ENCODE measurements around the gene CDH8.
"Not testable (repeated sequence)": the region's sequence is repeated elsewhere in the genome, so short reads cannot be mapped to it uniquely, and the experiment has no call there.

Gene CDH8

DNA sequence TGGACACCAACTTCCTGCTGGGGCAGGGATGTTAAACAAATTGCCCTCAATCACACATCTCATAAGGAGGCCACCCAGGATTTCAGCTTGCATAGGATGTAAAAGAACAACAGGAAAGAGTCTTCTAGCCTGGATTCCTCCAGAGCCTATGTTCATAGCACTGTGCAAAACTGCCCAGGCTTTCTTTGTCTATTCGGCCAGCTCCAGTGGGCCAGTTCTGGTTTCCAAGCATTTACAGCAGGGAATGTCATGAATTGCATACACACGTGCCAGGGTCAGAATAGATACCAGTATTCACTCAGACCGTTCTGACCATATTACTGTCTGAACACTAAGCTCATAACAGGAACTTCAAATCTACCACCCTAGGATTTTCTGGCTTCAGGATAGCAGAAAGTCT lies 273.2 kb downstream of the CDH8 start:
- no peak for DNase-seq

DNA sequence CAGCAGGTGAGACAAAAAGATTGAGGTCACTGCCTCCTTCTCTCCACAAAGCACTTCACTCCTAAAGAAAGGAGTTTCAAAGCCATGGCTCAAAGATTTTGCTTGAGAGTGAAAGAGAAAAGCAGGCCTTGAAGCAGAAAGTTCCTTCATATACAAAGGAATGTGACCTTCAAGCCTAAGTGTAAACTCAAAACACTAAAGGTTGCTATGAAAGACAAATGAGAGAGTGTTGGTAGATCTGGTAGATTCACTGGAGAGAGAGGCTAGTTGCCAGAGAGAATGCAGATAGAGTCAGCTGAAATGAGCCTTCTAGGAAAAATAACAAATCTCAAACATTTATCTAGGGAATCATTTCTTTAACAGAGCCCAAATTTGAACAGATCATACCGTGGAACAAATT lies 305.2 kb downstream of the CDH8 start:
- no peak for DNase-seq

DNA sequence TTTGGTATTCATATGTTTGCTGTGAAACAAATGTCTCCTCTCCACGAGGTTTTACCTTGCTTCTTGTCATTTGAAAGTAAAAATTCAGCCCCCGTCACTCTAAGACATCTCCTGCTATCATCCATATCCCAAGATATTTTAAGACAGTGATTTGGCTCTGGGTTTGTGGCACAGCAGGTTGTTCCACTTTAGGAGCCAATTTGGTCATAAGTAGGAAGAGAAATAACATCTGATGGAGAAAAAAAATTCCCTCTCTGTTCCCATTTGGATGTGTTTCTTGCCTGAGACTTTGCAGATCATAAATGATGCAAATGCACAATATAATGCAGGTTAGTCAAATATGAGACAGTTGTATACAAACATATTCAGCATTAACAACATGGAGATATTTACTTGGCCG lies 309.5 kb downstream of the CDH8 start:
- no peak for DNase-seq

DNA sequence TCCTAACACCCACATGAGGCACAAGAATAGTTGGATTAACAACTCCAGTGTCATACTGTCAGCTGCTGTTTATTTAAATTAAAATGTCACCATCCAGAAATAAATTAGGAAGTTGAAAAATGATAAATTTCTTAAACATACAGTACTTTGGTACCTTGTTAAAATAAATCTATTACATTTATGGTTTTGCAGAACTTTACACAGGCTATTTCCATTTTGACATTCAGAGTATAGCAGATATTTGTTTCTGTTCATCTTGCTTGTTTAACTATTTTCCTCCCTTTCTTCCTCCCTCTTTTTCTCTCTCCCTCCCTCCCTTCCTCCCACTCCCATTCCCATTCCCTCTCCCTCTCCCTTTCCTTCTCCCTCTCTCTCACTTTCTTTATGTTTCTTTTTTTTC lies 310.1 kb downstream of the CDH8 start:
- DNase-seq: no peak

DNA sequence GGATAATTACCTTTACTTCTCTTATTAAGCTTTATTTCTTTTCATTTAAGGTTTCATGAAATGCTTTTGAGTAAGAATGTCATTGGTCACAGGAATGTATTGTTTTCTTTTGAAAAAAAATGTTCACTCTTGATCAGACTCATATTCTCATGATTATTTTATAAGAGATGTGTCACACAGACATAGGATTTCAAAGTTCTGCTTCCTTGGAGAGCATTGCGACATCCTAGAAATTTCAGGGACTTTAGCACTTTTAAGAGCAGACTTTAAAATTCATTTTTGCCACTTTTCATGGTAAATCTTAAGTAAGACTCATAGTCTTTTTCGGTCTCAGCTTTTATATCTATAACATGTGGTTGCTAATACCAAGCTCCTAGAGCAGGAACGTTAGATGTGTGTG lies 314.7 kb downstream of the CDH8 start:
- DNase-seq: no peak

DNA sequence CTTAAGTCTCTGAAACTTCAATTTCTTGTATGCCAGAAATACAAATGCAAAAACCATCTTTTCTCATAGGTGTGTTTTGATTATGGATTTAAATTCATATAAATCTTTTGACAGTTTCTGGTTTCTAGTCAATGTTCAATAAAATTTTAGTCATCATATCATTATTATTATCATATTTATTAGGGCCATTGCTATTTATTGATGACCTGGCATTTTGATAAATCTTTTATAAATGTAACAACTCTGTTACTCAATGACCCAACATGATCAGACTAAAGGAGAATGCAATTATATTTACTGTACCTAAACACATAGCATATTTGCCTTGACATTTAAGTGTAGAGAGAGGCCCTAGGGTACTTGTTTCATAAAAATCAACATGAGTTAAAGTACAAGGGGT lies 320.8 kb downstream of the CDH8 start:
- no peak for DNase-seq

DNA sequence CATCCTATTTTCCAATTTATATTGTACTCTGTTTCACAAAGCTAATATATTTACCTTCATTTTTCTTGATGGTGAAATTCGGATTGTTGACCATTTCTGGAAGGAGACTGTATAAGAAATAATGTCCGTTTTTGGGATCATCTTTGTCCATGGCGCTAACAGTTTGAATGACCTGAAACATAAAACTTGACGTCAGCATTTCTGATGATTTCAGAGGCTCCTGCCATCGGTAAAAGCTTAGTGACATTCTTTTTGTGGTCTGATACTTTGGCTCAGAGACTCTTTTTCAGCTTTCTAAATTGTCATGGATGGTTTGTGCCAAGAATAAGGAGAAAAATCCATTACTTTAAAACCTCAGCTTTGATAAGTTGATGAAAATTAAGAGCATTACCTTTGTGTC lies 322.5 kb downstream of the CDH8 start:
- DNase-seq: no peak

DNA sequence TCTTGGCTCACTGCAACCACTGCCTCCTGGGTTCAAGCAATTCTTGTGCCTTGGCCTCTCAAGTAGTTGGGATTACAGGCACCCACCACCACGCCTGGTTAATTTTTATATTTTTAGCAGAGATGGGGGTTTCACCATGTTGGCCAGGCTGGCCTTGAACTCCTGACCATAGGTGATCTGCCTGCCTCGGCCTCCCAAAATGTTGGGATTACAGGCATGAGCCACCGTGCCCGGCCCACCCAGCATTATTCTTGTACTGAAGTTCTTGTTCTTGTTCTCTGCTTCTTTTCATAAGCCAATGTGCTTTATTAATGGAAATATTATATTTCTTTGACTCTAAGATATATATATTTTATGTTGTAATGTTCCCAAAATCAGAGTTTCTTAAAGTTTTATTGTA lies 336.6 kb downstream of the CDH8 start:
- DNase-seq: not testable (repeated sequence)

DNA sequence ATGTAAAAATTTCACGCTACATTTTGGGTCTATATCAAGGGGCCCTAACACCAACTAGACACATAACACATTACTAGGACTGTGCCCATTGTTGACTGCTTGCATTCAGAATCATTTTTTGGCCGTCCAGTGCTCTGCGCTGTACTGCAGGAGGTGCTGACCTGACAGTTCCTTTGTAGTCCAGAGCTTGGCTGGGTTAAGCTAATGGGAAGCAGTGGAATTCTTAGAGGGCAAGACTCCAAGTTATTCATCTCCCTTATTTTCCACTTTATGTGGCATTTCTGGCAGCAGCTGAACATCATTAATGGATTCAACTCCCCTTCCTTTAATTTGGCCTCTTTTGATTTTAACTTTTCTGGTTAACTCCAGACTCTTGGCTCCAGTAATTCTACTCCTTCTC lies 351.7 kb downstream of the CDH8 start:
- DNase-seq: peak; percentile 27

DNA sequence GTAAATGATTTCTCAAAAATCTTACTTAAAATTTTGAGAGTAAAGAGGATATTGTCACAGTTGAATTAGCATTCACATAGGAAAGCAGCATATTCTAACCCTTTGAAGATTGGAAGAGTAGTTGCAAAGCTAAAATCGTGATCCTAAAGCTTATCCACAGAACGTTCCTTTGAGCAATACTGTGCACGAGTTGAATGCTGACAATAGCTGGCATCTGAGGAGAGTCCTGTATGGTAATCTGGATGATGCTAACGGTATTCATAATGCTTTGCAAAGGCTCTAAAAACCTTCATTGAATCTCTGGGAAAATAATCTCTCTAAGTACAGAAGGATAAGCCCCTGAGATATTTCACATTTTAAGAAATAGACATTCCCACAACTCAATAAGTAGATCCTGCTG lies 354.6 kb downstream of the CDH8 start:
- DNase-seq: no peak

DNA sequence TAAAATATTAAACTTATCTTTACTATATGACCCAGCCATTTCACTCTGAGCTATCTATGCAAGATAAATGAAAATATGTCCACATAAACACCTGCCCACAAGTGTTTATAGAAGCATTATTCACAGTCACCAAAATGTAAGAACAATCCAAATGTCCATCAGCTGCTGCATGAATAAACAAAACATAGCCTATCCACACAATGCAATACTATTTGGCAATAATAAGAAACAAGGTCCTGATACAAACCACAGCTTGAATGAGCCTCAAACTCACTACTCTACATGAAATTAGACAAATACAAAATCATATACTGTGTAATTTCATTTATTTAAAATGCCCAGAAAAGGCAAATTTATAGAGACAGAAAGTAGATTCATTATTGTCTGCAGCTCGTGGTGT lies 355.1 kb downstream of the CDH8 start:
- DNase-seq: no peak

DNA sequence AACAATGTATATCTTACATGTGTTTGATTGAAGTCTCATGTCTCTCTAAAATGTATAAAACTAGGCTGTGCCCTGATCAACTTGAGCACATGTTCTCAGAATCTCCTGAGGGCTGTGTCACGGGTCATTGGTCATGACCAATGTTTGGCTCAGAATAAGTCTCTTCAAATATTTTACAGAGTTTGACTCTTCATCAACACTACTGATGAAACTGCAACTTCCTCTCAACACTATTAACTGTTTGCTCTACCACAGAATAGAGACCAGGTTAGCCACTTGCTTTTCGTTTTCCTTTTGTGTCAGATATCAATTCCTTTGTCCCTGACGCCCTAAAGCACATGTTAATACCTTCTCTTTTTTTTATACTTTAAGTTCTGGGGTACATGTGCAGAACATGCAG lies 358.1 kb downstream of the CDH8 start:
- no peak for DNase-seq

DNA sequence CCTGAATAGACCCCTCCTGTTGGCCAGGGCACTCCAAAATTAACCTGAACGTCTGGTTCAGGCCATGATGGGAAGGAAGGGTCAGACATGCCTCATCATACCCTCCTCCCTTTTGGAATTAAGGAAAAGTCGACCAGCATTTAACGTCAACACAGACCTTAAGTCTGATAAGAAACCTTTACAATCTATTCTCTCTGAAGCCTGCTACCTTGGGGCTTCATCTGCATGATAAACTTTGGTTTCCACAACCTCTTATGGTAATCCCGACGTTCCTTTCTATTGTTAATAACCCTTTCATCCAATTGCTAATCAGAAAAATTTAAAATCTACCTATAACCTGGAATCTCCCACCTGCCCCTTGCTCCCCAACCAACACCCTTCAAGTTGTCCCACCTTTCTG lies 358.5 kb downstream of the CDH8 start:
- DNase-seq: no peak

DNA sequence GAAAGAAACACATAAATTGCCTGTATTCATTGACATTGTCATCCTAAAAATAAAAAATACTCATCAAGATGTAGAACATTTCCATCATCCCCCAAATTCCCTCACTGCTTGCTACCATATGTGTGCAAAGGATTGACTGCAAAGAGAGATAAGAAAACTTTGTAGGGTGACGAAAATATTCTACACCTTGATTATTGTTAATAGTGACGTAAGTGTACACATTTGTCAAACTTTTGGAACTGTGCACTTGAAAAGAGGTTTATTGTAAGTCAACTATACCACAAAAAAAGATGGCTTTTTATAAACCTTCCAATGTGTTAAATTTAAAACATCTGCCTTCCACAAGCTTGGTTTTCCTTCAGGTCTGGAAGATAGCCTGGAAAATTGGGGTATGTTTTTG lies 359.5 kb downstream of the CDH8 start:
- no peak for DNase-seq

DNA sequence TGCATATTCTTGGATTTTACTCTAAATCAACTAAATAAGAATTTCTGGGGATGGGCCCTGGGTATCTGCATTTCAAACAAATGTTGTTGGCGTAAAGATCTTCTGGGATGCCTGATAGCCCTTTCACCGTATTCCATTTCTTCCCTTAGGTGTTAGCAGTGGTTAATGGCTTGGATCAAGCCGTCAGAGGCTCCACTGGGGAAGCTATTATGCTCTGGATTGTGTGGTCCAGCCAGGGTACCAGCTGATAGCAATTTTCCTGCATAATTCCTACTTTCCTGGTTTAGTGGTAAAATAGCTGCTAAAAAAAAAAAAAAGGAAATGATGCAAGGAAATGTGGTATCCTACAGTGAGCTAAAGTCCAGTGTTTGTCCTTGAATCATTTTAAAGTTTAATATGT lies 365.1 kb downstream of the CDH8 start:
- DNase-seq: no peak

DNA sequence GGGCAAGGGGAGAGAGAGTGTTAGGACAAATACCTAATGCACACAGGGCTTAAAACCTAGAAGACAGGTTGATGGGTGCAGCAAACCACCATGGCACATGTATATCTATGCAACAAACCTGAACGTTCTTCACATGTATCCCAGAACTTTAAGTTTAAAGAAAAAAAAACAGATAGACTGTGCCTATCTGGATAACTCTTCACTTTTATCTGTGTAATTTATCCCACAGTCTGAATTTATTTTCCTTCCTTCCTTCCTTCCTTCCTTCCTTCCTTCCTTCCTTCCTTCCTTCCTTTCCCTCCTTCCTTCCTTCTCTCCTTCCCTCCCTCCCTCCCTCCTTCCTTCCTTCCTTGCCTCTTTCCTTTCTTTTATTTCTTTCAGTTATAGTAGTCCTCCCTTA lies 370.7 kb downstream of the CDH8 start:
- no peak for DNase-seq

DNA sequence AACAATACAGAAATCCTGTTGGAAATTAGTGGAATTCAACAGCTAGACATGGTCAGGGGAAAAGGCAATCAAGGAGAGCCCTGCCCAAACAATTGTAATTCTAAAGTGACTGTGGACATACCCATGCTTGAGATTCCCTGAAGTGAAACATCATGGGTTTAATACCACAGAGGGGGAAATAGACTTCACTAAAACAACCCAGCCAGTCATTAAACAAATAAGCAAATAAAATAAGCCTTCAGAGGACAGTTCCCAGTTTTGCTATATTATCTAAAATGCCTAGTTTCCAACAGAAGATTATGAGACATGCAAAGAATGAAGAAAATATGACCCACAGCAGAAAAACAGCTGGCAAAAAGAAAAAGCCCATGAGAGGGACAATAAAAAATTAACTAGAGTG lies 376.3 kb downstream of the CDH8 start:
- no peak for DNase-seq

DNA sequence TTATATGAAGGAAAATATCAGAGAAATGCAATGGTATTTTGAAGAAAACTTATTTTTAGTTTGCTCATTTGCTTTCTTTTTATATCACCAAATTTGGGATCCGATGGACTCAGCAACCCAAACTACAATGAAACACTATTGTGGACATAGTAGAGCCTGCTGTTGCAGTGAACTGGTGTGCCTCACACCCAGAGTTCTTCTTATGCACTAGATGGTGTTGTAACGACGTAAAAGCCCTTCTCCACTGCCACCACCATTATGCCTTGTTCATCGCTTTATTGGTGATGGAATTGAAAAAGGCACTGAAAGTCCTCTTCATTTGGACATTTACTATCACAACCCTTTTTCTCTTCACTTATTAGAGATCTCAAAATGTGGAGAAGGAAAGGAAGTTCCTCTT lies 381.3 kb downstream of the CDH8 start:
- DNase-seq: peak; percentile 0

DNA sequence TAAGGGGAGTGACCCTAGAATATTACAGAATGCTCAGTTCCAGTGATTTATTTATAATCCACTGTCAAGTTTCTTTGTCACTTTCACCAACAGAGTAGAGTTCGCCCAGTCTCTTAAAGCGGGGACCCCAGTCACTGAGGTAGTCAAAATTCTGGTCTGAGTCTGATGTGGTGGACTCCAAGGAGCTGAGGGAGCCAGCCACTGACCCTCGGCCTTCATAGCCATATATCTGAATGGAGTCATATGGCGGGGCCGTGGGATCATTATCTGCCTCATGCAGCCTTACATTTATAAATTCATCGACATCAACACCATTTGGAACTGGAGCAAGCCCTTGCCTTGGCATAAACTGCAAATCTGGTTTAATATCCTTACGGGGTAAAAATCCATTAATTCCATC lies 382.7 kb downstream of the CDH8 start:
- DNase-seq: no peak

DNA sequence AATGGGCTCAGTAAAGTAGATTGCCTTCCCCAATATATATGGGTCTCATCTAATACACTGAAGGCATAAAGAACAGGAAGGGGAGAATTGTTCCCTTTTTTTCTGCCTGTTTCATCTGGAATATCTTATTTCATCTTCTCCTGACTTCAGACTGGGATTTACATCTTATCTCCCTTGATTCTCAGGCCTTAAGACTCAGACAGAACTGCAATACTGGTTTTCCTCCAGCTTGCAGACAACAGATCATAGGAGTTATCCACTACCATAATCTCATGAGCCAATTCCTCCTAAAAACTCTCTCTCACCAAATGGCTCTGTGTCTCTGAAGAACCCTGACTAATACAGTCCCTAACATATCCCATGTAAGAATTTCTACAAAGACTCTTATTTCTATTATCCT lies 390.7 kb downstream of the CDH8 start:
- DNase-seq: no peak

DNA sequence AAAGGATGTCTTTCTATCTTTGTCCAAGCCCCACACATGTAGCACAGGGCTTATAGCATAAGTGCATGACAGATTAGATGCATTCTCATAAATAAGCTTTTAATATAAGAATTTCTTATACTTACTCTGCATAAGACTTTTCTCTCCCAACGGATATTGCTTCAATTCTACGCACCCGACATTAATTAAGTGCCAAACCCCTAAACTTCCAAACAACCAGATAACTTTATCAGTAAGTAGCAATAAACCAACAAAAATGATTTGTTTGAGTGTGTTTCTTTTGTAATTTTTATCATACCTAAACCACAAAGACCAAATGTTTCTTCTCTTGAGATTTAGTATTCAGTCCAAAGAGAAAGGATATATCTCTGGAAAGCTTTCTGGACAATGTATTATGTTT lies 391.5 kb downstream of the CDH8 start:
- no peak for DNase-seq

DNA sequence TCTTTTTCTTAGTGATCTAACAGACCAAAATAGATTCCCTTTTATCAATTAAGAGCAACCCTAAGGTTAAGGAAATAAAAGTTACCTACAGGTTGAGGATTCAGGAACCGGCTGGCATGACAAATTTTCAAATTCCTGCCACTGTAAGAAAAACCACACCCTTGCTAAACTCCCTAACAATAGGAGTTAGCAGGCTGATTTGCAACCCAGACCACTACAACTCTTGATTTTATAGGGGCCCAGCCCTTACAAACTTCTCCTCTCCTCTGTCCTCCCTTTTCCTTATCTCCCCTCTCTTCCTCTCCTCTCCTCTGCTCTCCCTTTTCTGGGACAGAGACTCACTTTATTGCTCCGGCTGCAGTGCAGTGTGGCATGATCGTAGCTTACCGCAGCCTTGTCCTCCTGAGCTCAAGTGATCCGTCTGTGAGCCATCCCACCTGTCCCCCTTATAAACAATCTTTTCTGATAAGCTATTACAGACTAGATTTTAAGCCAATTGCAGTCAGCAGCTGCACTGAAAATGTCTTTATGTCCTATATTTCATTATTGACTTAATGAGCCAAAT lies 418.9 kb downstream of the CDH8 start:
- no peak for DNase-seq

DNA sequence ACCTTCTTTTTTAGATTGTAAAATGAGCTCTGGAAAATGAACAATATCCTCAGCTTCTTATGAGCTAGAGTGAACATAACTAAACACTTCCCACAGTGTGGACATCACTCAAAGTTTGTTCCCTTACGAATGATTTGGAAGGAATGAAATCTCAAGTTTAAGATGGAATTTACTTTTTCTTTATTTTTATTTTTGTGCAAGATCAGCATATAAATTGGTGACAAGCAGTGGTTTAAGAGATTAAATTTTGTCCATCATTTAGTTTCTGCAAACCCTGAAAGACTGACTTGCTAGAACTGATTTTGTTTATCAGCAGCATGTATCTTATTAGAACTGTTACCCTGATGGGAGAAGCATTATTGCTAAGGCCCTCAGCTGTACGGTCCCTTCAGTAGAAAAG lies 420.1 kb downstream of the CDH8 start:
- DNase-seq: no peak

DNA sequence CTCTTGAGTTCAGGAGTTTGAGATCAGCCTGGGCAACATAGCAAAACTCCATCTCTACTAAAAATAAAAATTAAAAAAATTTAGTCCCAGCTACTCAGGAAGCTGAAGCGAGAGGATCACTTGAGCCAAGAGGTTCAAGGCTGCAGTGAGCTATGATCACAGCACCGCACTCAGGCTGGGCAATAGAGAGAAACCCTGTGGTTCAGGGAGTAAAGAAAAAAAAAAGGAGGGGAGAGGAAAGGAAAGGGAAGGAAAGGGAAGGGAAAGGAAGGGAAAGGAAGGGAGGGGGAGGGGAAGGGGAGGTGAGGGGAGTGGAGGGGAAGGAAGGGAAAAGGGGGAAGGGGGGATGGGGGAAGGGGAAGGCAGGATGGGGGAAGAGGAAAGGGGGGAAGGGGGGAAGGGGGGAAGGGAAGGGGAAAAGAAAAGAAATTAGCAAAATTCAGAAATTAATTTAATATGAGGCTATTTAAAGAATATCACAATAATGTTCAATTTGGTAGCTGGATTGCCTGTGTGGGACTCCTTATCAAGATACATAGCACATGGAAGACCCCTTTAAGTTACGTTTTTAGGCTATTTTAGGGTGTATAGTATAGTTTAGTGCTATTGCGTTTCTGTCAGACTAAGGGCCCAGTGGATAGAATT lies 424.3 kb downstream of the CDH8 start:
- DNase-seq: no peak

DNA sequence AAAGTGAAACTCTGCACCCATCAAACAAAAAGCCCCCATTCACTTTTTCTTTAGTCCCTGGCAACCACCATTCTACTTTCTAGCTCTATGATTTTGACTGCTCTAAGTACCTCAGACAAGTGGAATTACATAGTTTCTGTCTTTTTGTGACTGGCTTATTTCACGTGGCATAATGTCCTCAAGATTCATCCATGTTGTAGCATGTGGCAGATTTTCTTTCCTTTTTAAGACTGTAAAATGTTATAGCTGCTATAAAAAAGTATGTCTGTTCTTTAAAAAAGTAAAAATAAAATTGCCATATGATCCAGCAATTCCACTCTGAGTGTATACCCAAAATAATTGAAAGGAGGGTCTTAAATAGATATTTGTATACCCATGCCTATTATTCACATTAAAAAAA lies 429.7 kb downstream of the CDH8 start:
- DNase-seq: no peak

Measured in NCI-H69 (cell line).